PFSK-1 (cell line): Measurements from ENCODE around the gene RAB31.

Experiments
- FOXP2 ChIP-seq: optimal IDR thresholded peaks from 2 replicates; pipeline ENCODE3; 2011; ENCODE audit warnings: borderline replicate concordance, control low read depth, inconsistent platforms; ENCODE audit not compliant: insufficient read depth; ENCODE audit errors: extremely low read length, extremely low read depth
- POLR2AphosphoS5 ChIP-seq: IDR thresholded peaks from 2 replicates; pipeline ENCODE4 v1.6.1; 2012; ENCODE audit warnings: low read depth, mild to moderate bottlenecking, control low read depth, low read length, moderate library complexity
- REST ChIP-seq, 2 experiments: IDR thresholded peaks; 2 replicates each; pipeline versions ENCODE4 v1.6.1 to v1.8.0; 2011 to 2012; ENCODE audit warnings: low read depth in 2 of 2, low read length in 2 of 2, control low read depth in 1 of 2, inconsistent platforms in 1 of 2, mild to moderate bottlenecking in 1 of 2, moderate library complexity in 1 of 2; ENCODE audit not compliant: insufficient read depth in 1 of 2
- SIN3A ChIP-seq: IDR thresholded peaks from 2 replicates; pipeline ENCODE4 v1.6.1; 2012; ENCODE audit warnings: mild to moderate bottlenecking, low read length, moderate library complexity, borderline replicate concordance; ENCODE audit not compliant: insufficient read depth
- TAF1 ChIP-seq: IDR thresholded peaks from 2 replicates; pipeline ENCODE4 v1.6.1; 2012; ENCODE audit warnings: low read length, control low read depth, borderline replicate concordance; ENCODE audit not compliant: insufficient read depth

GRCh38 chr18:9863282-9863681 is 155.2 kb downstream of the RAB31 start:
- TF ChIP-seq REST (IDR thresholded peaks at IDR 0.05; ENCODE audit: insufficient read depth in 1 of 2, low read depth in 2 of 2, low read length in 2 of 2) (no peak), SIN3A (no peak), POLR2AphosphoS5 (no peak), TAF1 (no peak), FOXP2 (no peak)
